GM19468 (cell line): ENCODE results near the gene ARHGEF10L.

Source experiments
- ATAC-seq: cut with Tn5 transposase; IDR thresholded peaks from one replicate; pipeline ENCODE4 v1.9.1; 2021; ENCODE audit warnings: mild to moderate bottlenecking, moderate library complexity, moderate number of reproducible peaks; ENCODE audit not compliant: unreplicated experiment; ENCODE audit errors: extremely low read depth

The ARHGEF10L gene

DNA sequence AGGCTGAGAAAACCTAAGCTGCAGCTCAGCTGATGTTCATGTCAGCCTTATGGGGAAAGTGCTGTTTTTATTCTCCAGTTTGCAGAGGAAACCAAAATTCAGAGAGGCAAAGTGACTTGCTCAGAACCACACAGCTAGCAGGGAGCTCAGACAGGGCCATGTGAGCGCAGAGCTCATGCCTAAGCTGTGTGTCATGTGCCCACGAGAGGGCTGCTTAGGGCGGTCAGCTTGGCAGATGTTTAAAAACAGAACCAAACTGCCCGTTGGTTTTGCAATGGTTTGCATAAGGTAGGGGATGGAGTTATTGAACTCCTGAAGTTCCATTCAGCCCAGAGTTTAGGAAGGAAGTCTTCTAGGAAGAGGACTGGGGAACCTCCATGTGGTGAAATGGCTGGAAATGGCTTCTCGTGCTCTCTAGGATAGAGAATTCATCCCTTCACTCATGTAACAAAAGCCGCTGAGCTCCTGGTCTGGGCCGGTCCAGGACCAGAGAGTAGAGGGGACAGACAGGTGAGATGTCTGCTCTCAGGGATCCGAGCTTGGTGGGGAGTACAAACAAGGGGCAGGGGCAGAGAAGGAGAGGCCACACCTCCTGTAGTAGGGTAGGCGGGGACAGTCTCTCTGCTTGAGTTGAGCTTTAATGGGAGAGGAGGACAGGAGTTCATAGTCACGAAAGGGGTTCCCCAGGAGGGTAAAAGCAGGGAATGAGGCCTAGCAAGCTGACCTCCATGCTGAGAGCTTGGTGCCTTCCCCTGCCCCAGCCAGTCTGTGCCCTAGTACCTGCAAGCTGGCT is 46.9 kb downstream of the ARHGEF10L start:
- ATAC-seq, result no peak

DNA sequence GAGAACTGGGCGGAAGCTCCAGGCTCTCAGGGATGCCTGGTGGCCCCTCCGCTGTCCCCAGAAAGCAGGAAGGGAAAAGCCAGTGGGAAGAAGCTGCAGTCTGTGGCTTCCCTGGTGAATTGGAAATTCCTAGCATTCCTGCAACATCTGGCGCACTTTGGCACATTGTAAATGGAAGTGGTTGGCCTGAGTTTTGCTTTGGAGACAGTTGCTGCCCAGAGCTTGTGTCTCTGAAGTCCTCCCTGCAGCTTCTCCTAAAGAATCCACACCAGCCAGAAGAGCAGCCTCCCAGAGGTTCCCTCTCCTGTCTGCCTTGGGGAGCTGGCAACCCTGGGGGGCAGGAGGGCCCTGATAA is 48.2 kb downstream of the ARHGEF10L start:
- no peak for ATAC-seq

DNA sequence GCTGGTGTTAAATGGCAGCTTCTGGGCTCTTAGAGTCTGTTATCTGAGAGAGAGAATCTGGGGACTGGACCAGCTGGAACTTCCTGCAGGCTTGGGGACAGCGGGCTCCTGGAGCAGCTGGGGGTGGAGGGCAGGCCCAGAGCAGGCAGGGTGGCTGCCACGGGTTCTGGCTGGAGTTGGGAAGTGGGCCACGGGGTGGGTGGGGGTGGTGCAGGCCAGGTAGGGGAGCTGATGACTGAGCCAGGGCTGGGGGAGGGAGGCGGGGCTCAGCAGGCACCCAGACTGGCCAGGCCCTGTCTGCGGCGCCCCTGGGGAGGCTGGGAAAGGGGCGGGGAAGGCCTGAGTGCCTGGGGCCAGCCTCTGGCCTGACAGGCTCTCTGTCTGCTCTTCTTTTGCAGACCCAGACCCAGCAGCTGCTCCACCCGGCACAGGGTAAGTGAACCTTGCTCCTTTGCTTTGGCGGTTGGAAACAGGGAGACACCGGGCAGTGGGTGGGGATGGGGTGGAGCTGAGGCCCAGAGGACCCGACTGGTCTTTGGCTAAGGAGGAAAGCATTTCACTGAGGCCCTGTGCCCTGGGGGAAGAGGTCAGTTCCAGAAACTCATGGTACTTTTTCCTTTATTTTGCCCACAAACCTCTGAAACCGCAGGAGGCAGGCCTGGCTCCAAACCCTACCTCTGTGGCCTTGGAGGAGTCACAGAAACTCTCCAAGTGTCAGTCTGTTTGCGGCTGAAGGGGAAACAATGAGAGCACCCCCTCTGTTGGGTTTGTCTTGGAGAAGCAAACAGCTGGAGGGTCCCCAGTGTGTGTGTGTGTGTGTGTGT is 48.8 kb downstream of the ARHGEF10L start:
- no peak for ATAC-seq

DNA sequence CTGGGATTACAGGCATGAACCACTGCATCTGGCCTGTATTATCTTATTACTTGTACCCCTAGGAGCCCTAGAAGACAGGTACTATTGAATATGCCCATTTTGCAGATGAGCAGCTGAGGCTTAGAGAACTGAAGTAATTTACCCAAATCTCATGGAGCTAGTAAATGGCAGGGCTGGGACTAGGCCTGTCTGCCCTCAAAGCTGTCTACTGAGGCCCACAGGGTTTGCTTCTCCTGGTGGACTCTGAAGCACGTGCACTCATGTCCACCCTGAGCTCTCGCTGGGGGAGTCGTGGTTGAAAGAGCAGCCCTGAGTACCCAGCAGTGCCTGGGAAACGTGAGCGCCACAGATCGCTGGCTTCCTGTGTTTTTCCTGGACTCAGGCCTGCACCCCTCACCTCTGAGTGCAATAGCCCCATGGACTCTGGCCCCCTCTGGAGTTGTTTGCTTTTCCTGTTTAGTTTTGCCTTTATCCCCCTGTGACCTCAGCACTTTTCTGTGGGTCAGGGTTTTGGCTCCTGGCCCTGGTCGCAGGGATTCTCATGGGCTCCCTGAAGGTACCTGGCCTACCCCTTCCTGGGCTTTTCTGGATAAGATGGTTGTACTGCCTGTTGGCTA is 52.4 kb downstream of the ARHGEF10L start:
- ATAC-seq, result no peak

DNA sequence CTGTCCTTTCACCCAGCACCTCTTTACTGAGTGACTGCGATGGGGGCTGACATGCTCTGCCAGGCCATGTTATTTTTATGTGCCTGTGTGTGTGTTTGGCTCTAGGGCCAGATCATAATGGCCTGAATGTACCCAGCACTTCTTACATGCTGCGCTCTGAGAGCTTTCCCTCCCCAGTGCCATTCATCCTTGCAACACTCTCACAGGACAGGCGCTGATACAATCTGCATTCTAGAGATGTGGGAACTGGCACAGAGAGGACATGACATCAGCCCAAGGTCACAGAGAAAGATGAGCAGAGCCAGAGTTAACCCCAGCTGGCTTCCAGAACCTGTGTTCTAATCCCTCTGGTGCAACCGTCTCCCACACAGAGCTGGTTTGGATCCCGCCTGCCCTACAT is 54.5 kb downstream of the ARHGEF10L start:
- no peak for ATAC-seq

DNA sequence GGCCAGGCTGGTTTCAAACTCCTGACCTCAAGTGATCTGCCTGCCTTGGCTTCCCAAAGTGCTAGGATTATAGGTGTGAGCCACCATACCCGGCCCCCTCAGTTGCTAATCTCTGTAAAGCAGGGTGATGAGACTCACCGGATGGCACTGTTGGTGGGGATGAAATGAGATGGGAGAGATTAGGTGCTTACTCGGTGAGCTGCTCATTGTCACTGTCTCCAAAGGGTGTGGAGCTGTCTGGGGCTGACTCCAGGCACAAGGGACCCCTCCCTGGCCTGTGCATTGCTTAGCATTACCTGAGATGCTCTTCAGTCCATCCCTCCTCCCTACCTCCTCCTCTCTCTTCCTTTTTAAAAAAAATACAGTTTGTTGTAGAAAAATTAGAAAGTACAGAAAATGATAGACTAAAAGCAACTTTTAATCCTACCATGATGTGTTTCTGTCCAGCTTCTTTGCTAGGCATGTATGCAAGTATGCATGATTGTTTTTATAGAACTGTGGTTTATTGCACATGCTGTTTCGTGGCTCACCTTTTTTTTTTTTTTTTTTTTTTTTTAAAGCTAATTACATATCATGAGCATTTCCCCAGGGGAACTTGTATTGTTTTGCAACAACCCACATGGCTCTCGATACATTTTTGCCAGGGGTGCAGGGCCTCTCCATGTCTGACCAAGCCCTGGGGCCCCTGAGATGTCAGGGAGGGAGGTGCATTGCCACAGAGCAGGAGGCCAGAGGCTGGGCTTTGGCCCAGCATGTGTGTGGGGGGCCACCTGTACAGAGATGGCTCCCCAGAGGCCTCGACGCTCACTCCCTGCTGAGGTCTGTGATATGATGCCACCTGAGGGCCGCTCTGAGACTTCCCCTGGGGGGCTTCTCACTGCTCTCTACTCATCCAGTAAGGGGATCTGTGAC is 55.4 kb downstream of the ARHGEF10L start:
- no peak for ATAC-seq

DNA sequence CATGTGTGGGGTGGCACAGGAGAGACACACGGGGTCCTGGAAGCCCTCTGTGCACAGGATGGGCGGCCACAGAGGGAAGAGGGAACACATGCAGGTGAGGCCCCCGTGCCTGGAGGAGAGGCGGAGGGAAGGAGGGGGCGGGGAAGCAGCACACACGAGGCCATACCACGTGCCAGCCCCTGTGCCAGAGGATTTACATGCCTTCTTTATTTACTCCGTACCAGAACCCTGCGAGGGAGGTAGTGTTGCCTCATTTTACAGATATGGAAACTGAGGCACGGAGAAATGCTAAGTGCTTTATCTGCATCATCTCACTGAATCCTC is 56.1 kb downstream of the ARHGEF10L start:
- no peak for ATAC-seq

DNA sequence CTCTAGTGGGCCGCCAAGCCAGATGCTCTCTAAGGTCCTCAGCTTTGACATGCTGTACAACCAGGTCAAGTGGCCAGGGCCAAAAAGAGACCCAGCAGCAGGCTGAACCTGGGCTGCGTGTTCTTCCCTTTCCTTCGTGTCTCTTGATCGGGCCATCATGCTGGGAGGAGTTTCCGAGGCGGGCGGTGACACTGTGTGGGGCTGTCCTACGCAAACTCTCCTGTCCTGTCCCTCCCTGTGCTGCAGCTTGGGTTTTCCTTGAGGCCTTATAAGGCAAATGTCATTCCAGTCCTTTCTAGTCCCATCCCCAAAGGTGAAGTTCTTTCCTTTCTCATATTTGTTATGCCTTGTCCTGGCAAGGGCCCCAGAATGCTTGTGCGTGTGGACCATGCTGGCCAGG is 56.7 kb downstream of the ARHGEF10L start:
- ATAC-seq, result no peak

DNA sequence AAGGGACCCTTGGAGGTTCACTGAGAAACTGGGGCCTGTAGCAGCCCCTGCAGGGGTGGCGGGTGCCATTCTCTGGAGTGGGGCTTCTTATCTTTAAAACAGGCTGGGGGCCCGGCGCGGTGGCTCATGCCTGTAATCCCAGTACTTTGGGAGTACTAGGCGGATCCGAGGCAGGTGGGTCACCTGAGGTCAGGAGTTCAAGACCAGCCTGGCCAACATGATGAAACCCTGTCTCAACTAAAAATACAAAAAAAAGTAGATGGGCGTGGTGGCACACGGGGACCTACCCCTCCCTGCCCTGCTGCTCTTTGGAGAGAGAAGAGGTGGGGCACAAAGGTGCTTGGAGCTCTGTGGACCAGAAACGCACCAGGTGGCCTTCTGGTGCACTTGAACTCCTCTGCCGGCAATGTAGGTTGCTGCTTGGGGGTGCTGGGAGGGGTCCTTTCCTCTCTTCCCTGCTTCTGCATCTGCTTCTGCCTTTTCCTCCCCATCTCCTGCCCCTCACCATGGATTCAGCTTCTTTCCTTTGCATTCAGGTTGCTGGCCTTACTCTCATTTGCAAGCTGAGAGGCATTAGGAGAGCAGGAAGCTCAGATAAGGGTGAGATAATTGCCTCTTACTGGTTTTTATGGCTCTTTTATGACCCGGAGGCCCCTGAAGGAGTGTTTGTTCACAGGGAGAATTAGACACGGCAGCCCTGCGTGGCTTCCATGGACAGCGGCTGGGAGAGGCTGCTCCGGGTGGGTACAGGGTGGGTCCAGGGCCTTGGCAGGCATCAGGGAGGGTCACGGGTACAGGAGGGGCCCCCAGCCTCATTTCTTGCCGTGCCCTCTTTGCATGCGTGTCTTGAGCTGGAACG is 57.4 kb downstream of the ARHGEF10L start:
- no peak for ATAC-seq

DNA sequence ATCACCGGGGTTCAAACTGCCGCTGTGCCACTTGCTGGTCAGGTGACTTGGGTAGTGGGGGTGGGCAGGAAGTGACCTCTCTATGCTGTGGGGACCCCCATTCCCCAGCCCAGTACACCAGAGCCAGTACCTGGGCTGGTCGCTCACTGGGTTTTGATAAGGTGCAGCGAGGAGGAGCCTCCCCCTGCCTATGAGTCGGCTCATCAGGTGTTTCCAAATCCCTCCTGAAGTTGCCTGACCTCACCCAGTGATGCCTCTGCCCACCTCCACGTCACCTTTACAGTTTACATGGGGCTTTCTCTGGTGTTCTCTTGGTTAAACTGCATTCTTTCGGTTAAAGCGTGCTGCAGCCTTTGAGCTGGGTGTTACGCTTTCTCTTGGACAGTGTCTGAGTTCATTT is 58.2 kb downstream of the ARHGEF10L start:
- no peak for ATAC-seq

DNA sequence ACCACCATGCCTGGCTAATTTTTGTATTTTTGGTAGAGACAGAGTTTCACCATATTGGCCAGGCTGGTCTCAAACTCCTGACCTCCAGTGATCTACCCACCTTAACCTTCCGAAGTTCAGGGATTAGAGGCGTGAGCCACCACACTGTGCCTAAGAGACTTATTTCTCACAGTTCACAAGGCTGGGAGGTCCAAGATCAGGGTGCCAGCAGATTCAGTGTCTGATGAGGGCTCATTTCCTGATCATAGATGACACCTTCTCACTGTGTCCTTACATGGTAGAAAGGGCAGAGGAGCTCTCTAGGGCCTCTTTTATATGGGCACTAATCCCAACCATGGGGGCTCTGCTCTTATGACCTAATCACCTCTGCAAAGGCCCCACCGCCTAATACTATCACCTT is 58.8 kb downstream of the ARHGEF10L start:
- no peak for ATAC-seq

DNA sequence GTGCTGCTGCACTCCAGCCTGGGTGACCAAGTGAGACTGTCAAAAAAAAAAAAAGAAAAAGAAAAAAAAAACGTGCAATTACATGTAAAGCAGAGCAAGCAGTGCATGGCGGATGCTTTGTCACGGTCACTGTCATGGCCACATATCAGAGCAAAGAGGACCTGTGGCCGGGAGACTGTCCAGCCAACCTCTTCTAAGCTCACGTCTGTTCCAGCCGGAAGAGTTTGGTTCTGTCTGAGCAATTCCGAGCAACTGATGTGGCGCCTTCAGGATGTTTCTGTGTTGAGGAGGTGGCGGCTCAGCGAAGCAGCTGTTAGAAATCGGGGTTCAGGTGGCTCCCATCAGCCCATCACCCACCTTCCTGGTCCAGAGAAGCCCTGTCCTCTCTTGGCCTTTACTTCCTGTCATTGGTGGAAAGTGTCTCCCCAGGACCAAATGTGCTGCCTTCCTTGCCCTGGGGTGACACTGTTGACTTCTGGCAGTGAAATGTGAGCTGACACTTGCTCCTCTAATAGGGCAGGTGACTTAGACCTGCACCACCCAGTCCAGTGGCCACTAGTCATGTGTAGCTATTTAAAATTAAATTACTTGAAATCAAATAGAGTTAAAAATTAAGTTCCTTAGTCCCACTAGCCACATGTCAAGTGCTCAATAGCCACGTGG is 59.9 kb downstream of the ARHGEF10L start:
- ATAC-seq, result no peak

DNA sequence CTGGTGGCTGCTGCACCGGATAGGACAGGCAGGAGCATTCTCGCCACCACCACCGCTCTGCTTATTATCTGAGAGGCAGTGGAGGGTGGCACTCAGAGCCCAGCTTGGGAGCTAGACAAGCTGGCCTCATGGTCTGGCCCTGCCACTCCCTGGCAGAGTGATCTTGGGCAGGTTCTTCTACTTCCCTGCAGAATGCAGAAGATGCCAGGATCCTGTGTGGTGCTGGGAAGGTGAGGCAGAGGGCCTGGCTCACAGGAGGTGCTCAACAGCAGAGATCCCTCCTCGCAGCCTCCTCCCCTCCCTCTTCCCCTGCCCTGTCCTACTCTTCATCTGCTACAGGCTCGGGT is 60.4 kb downstream of the ARHGEF10L start:
- ATAC-seq, result no peak

DNA sequence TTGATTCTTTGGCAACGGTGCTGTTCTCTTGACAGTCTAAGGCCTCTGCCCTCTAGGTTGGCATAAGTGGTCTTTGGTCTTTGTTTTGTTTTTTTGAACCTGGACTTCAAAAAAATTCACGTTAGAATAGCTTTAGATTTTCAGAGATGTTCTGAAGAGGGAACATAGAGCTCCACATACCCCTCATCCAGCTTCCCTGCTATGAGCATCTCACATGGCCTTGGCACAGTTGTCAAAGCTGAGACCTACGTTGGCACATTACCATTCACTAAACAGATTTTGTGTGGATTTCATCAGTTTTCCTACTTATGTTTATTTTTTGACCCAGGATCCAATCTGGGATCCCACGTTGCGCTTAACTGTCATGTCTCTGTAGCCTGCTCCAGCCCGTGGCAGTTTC is 60.8 kb downstream of the ARHGEF10L start:
- no peak for ATAC-seq

DNA sequence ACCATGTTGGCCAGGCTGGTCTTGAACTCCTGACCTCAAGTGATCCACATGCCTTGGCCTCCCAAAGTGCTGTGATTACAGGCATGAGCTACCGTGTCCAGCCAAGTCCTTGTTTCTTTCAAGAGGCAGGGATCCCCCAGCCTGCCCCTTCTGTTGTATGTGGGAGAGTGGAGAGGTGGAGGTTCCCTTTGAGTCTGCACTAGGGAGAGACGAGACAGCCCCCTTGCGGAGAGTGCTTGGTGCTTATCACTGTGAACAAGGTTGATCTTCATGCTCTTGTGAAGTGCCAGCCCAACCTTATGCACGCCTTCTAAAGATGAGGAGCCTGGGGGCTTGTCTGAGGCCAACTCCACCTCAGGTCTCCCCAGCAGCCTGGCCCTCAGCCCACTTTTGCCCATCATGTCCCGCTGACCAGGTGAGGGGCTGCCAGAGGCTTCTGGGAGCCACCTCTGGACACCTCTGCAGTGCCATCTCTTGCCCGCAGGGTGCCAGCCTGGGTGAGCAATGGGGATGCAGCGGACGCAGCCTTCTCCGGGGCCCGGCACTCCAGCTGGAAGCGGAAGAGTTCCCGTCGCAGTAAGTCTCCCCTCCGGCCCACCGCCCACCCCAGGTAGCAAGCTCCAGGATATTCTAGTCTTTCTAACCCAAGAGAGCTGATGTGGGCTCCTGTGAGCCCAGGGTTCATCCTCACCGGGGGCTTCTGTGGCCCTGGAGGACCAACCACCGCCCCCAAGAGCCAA is 62.3 kb downstream of the ARHGEF10L start:
- ATAC-seq, result no peak

DNA sequence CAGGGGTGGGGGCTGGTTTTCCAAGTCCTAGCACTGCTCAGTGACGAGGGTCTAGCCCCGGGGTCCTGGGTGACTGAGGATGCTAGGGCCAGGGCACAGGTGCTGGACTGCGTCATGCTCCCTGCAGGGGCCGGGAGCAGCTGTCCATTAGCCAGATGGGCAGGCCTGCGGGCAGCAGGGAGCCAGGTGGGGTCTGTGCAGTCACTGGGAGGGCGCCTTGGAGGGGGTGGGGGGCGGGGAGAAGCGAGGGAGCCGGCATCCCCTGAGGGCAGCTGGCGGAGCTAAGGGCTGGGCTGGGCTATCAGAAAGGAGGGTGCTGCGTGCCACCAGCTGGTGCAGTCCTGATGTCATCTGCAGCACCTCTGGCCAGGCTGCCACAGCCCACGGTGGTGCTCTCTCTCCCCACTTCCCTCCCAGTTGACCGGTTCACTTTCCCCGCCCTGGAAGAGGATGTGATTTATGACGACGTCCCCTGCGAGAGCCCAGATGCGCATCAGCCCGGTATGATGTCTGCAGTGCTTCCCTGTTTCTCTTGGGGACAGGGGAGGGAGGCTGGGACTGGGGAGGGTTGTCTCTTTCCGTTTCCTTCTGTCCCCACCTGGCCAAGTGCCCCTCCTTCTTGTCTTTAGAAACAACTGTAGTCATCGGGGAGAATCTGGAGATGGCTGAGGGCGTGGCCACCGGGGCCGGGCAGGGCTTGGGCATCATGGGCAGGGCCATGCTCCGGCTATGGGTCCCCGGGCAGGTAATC is 63.8 kb downstream of the ARHGEF10L start:
- no peak for ATAC-seq

DNA sequence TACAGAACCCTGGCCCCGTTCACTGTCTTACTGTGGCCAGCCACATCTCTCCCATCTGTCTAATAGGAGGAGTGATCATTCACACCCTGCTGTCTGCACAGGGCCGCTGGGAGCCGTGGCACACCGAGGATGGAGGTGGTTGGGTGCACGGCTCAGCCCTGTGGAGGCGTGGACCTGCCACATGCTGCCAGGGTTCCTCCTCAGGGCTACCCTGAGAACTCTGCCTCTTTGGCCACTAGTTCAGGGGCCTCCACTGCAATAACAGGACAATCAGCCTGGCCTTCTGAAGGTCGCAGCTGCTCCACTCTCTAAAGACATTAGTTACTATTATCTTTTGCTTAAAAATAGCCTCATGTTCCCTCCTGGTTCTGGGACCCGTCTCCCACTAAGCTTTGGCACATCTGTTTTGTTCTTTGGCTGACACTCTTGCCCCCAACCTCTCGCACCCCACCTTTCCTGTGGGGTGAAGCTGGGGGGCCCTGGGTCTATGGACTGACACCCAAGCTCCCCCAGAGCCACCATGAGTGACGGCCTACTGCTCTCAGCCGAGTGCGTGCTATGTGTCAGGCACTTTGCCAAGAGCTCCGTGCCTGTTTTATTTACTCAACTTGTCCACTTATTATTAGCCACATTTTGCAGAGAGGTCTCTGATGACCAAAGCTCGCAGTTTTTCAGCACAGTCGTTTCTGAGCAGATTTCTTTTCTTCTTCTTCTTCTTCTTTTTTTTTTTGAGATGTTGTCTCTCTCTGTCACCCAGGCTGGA is 66.3 kb downstream of the ARHGEF10L start:
- ATAC-seq, result no peak
